K562 (cell line): ENCODE data around the gene AAGAB. TPM values are rescaled to one million over a fixed set of nuclear protein-coding genes. Genes with fewer than 3 reads are reported as not detected.

Experiments
- ATAC-seq: fragments of 200-7000 bp; cut with Tn5 transposase; 3 replicates; pipeline ENCODE4 v1.9.1; 2020; ENCODE audit warnings: moderate library complexity
- BruUV-seq: library from RNA; stranded (reverse); fragments of 400-500 nt; replicated peaks from 2 replicates; lab custom pipeline; 2021; lab: Mats Ljungman, UMichigan
- CTCF ChIA-PET: fragments of 300-600 bp; formaldehyde crosslinking; extraction: SDS; loops from one replicate; lab custom pipeline; 2021; ENCODE audit warnings: low intra/inter-chr PET ratio; lab: Yijun Ruan, JAX
- POLR2A ChIA-PET: fragments of 300-600, 350-650 bp; sonication (Branson Sonifier 250); formaldehyde crosslinking; extraction: SDS; loops from one replicate; lab custom pipeline; 2021; ENCODE audit warnings: antibody characterized with exemption, inconsistent platforms; lab: Yijun Ruan, JAX
- DNase-seq, 4 experiments: peaks; one replicate each; pipeline versions ENCODE4 v3.0.0 to v3.0.0-alpha.2; 2011 to 2018; ENCODE audit warnings: low spot score in 3 of 4, mixed read lengths in 3 of 4; ENCODE audit errors: extremely low read depth in 1 of 4
- FAIRE-seq: peaks from 2 replicates; lab custom pipeline; 2011; peaks lifted over from hg19 to GRCh38; lab: Jason Lieb, UNC
- H2AFZ ChIP-seq: 2 replicates; pipeline ENCODE4 v1.6.0; 2011; ENCODE audit warnings: low read depth, low read length, control low read depth, inconsistent platforms
- H3K27ac ChIP-seq: fragments of 200-600 bp; 3 replicates; pipeline ENCODE4 v1.8.0; 2011; ENCODE audit warnings: low read depth, mild to moderate bottlenecking, control low read depth, inconsistent platforms, low read length, moderate library complexity, mixed read lengths; ENCODE audit errors: extremely low read depth
- H3K27me3 ChIP-seq, 2 experiments: fragments of 300-600 bp in 1 of 2; 2 replicates in 1 of 2; 3 replicates in 1 of 2; pipeline versions ENCODE4 v1.6.0 to v1.8.0; 2011; ENCODE audit warnings: inconsistent platforms in 2 of 2, low read length in 2 of 2, mild to moderate bottlenecking in 1 of 2, mixed read lengths in 1 of 2, moderate library complexity in 1 of 2; ENCODE audit not compliant: control insufficient read depth in 2 of 2, insufficient read depth in 2 of 2
- H3K36me3 ChIP-seq: fragments of 300-600 bp; 3 replicates; pipeline ENCODE4 v1.8.0; 2011; ENCODE audit warnings: mild to moderate bottlenecking, low read length, inconsistent platforms; ENCODE audit not compliant: control insufficient read depth, insufficient read depth
- H3K4me1 ChIP-seq, 2 experiments: fragments of 200-600 bp in 1 of 2; replicated peaks in 1 of 2; 2 replicates in 1 of 2; 3 replicates in 1 of 2; pipeline versions ENCODE4 v1.5.1 to v1.8.0; 2011; ENCODE audit warnings: inconsistent platforms in 2 of 2, low read length in 2 of 2, mild to moderate bottlenecking in 1 of 2, mixed read lengths in 1 of 2, moderate library complexity in 1 of 2; ENCODE audit not compliant: control insufficient read depth in 2 of 2, insufficient read depth in 2 of 2
- H3K4me2 ChIP-seq: 2 replicates; pipeline ENCODE4 v1.6.1; 2011; ENCODE audit warnings: low read length, control low read depth, inconsistent platforms, mixed read lengths; ENCODE audit not compliant: insufficient read depth
- H3K4me3 ChIP-seq: fragments of 200-600 bp; sonication (generic), shearing (Covaris generic); 2 replicates; pipeline ENCODE4 v1.5.1; 2016; ENCODE audit warnings: control low read depth, inconsistent platforms
- H3K79me2 ChIP-seq: fragments of 200-600 bp; 3 replicates; pipeline ENCODE4 v1.8.0; 2011; ENCODE audit warnings: low read length, inconsistent platforms; ENCODE audit not compliant: control insufficient read depth, insufficient read depth
- H3K9ac ChIP-seq, 2 experiments: 2 replicates each; pipeline versions ENCODE4 v1.6.0 to v1.6.1; 2011; ENCODE audit warnings: low read depth in 2 of 2, low read length in 2 of 2, control low read depth in 1 of 2, inconsistent platforms in 1 of 2, mild to moderate bottlenecking in 1 of 2, mixed read lengths in 1 of 2; ENCODE audit not compliant: insufficient read depth in 1 of 2
- H3K9me1 ChIP-seq: one replicate; pipeline ENCODE4 v1.6.0; 2011; ENCODE audit warnings: inconsistent platforms, mild to moderate bottlenecking, low read length, moderate library complexity; ENCODE audit not compliant: control insufficient read depth, insufficient read depth
- H3K9me3 ChIP-seq: replicated peaks from 2 replicates; pipeline ENCODE4 v1.5.1; 2011; ENCODE audit warnings: low read depth, low read length, inconsistent platforms; ENCODE audit not compliant: control insufficient read depth, insufficient read depth
- H4K20me1 ChIP-seq: replicated peaks from 2 replicates; pipeline ENCODE4 v1.6.1; 2011; ENCODE audit warnings: low read length, inconsistent platforms, mixed read lengths; ENCODE audit not compliant: control insufficient read depth, insufficient read depth
- CEBPG ChIP-seq, 3 experiments: fragments of 200-800 bp in 1 of 3; sonication (Bioruptor generic) in 1 of 3; sonication (generic) in 1 of 3; formaldehyde crosslinking in 1 of 3; IDR thresholded peaks in 2 of 3; conservative IDR thresholded peaks in 1 of 3; 2 replicates each; pipeline versions ENCODE4 v1.6.1 to v1.8.0; 2016 to 2022; ENCODE audit warnings: missing compliant biosample characterization in 2 of 3, missing genetic modification characterization in 2 of 3, mild to moderate bottlenecking in 1 of 3, missing genetic modification reagents in 1 of 3
- GATAD2B ChIP-seq: fragments of 450-650 bp; IDR thresholded peaks from 2 replicates; pipeline ENCODE4 v1.6.1; 2017; ENCODE audit warnings: mild to moderate bottlenecking, borderline replicate concordance
- IFI16 ChIP-seq: fragments of 250-450 bp; sonication (Bioruptor Pico); IDR thresholded peaks from 2 replicates; pipeline ENCODE4 v2.1.2; 2022; ENCODE audit warnings: mild to moderate bottlenecking, inconsistent platforms
- PBX2 ChIP-seq, 2 experiments: IDR thresholded peaks in 1 of 2; conservative IDR thresholded peaks in 1 of 2; 2 replicates each; pipeline ENCODE4 v1.6.1; 2016; ENCODE audit warnings: low read depth in 2 of 2, mild to moderate bottlenecking in 1 of 2, missing compliant biosample characterization in 1 of 2, missing genetic modification characterization in 1 of 2, moderate library complexity in 1 of 2
- PHTF2 ChIP-seq: fragments of 250-450 bp; sonication (Bioruptor Pico); IDR thresholded peaks from 2 replicates; pipeline ENCODE4 v1.5.0; 2021; ENCODE audit warnings: mild to moderate bottlenecking
- PRMT5 ChIP-seq: sonication (generic); formaldehyde crosslinking; IDR thresholded peaks from 2 replicates; pipeline ENCODE4 v1.5.0; 2020; ENCODE audit warnings: missing genetic modification reagents
- TRIM28 ChIP-seq: fragments of 450-650 bp; IDR thresholded peaks from 2 replicates; pipeline ENCODE4 v1.6.1; 2017
- VEZF1 ChIP-seq: fragments of 200-800 bp; sonication (Bioruptor generic); IDR thresholded peaks from 2 replicates; pipeline ENCODE4 v1.6.1; 2017; ENCODE audit warnings: missing genetic modification characterization, missing compliant biosample characterization
- WGBS: fragments of 100-300 bp; shearing (Covaris generic); methylation state at CpG from one replicate; pipeline ENCODE4 v1.1.6; 2016; ENCODE audit warnings: low coverage, mixed read lengths; ENCODE audit not compliant: insufficient coverage; ENCODE audit errors: missing lambda C conversion rate; 5-methylcytosine and 5-hydroxymethylcytosine counted together
- in situ Hi-C: fragments of 300-500 bp; cut with MboI; formaldehyde crosslinking; loops from 4 replicates; pipeline ENCODE4 v1.15.0; 2018; ENCODE audit warnings: inconsistent platforms, mixed read lengths
- intact Hi-C: fragments of 100-400 bp; cut with micrococcal nuclease; formaldehyde crosslinking; loops from 2 replicates; pipeline ENCODE4 v1.14.2; 2022
- polyA plus RNA-seq, 8 experiments: library from polyadenylated mRNA; depleted of rRNA in 4 of 8; stranded (reverse) in 5 of 8; unstranded in 3 of 8; fragments of >200 nt; fragmentation: Nextera tagmentation in 2 of 8; fragmentation: Illumina TruSeq in 1 of 8; extraction: Ambion mirVana in 2 of 8; extraction: Trizol in 1 of 8; gene quantifications; 2 replicates each; pipeline versions ENCODE4 v1.2.1 to v1.2.3, GENCODE V29; 2011 to 2014; ENCODE audit warnings: inconsistent platforms in 1 of 8, missing spikeins in 1 of 8
- total RNA-seq, 7 experiments: library from RNA; depleted of rRNA in 6 of 7; stranded (reverse); fragments of >200 nt in 6 of 7; fragmentation: Illumina TruSeq in 2 of 7; extraction: Trizol in 2 of 7; gene quantifications; 2 replicates each; pipeline versions ENCODE4 v1.2.1 to v1.2.3, GENCODE V29; 2011 to 2021; ENCODE audit warnings: low replicate concordance in 1 of 7

Gene AAGAB
- total and polyA plus RNA-seq, 9 of the 15 experiments (the other 6 are each of a cell fraction or from before 2014, with no cell fraction given), result 17.8 to 109 (median 58.3) TPM

DNA sequence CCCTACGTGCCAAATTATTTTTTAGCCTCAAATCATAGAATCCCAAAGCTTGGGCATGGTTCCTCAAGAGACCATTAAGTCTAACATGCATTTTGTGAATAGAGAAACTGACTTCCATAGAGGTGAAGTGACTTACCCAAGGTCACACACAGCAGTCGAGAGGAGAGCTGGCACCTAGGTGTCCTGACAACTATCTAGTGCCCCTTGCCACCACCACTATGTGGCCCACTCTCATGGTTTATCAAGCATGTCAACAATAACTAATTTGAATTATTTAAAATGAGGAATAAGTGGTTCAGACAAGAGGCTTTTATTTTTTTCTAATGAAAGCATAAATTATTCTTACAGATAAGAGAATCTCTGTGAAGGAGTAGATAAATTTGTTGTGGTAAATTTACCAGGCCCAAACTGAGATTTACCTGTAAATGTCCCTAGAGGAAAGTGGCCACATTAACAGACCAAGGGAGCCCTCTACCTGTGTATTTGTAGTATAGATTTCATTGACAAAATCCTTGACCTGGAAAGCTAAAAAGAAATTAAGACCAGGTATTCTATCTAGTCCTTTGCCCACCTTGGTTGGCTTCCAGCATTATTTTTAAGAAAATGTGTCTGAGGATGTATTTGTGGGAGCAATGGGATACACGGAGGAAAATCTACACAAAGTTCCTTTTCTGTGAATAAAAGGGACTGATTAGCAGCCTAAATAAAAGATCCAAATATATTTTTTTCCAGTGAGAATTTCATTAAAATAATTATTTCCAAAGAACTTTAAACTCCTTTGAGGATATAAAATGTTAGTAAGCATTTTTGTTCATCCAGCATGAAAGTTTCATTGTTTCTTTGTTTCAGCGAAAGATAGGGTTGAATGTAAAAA, 49.3 kb upstream of the AAGAB start (continued):
- TF ChIP-seq PHTF2, result no peak
- 0 out of 2 replicates have a peak, but pooled peaks have one; percentile 30 for TF ChIP-seq GATAD2B

GRCh38 chr15:67300266-67301025, 46.0 kb upstream of the AAGAB start:
- in situ Hi-C loops, result loop anchor here (5.0 kb wide), 1 partner anchor 353 kb away; no protein-coding TSS in a partner anchor
- 18% methylated on average over 2 of the region's 2 CpGs for WGBS
- TF ChIP-seq TRIM28, result no peak
- TF ChIP-seq CEBPG (CRISPR knock-in tag; IDR thresholded peaks at IDR 0.05), result no peak
- TF ChIP-seq CEBPG (tag; conservative IDR thresholded peaks at IDR 0.05 in 1 of 2, IDR thresholded peaks at IDR 0.05 in 1 of 2), result 0 out of 4 replicates have a peak, but pooled peaks of 1 of the 2 experiments have one; percentile 15
- TF ChIP-seq VEZF1 (CRISPR knock-in tag), result no peak
- TF ChIP-seq IFI16 (CRISPR knock-in tag), result no peak
- no peak for TF ChIP-seq PRMT5 (CRISPR knock-in tag)
- TF ChIP-seq PBX2 (CRISPR knock-in tag; IDR thresholded peaks at IDR 0.05; ENCODE audit: low read depth), result no peak
- TF ChIP-seq PBX2 (tag; conservative IDR thresholded peaks at IDR 0.05; ENCODE audit: low read depth), result no peak
- FAIRE-seq (no peak), ATAC-seq (no peak), DNase-seq (no peak)
- Histone ChIP-seq H2AFZ (no peak overlapping the region), H3K4me2 (no peak overlapping the region), H3K9ac (no peak overlapping the region), H4K20me1 (no peaks in the 10 kb centered on the region), H3K9me3 (no peaks in the 10 kb centered on the region), H3K79me2 (no peaks in the 10 kb centered on the region), H3K4me3 (no peak overlapping the region), H3K4me1 (no peaks in the 10 kb centered on the region), H3K36me3 (no peaks in the 10 kb centered on the region), H3K27me3 (no peaks in the 10 kb centered on the region; a peak in 1 of 5 replicates), H3K9me1 (no peaks in the 10 kb centered on the region), H3K27ac (no peak overlapping the region)
- BruUV-seq, result no TSS peak
- POLR2A ChIA-PET, result interaction anchor here (1.0 to 1.1 kb wide), 3 partner anchors 8 to 371 kb away, joined by 3 to 6 read pairs (median 3); no protein-coding TSS in a partner anchor
- intact Hi-C loops, result loop anchor here (5.0 to 10.0 kb wide), 2 partner anchors 132 to 534 kb away; no protein-coding TSS in a partner anchor
- CTCF ChIA-PET, result interaction anchor here (4.7 kb wide), 1 partner anchor 354 kb away, joined by 50 read pairs; no protein-coding TSS in a partner anchor
